ENCODE data around the gene IQSEC1. TPM values are rescaled to one million over a fixed set of nuclear protein-coding genes. Genes with fewer than 3 reads are reported as not detected.

The IQSEC1 gene
- total and polyA plus RNA-seq, 9 of the 15 experiments (the other 6 are each of a cell fraction or from before 2014, with no cell fraction given), result 0.56 to 39.0 (median 6.8) TPM

DNA sequence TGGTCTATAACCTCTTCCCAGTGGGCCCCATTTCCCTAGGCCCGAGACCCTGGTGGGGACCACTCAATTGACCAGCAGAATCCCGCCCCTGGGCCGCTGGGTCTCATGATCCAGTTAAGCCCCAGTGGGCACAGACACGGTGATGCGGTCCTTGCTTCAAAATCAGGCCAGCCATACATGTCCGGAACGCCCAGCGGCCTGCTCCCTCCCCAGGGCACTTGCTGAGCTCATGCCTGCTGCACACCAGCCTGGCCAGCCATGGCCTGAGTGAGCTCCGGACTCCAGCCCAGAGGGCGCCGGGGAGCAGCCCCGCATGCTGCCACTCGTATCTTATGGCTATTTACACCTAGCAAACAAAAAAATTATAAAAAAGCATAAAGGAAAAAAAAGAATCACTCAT, 34.4 kb upstream of the IQSEC1 start (continued):
- TF ChIP-seq POLR2AphosphoS5 (IDR thresholded peaks at IDR 0.05; ENCODE audit: control insufficient read depth, insufficient read depth, low read depth, low read length), result no peak
- TF ChIP-seq BDP1 (IDR thresholded peaks at IDR 0.05; ENCODE audit: insufficient read depth, insufficient read length), result no peak

DNA sequence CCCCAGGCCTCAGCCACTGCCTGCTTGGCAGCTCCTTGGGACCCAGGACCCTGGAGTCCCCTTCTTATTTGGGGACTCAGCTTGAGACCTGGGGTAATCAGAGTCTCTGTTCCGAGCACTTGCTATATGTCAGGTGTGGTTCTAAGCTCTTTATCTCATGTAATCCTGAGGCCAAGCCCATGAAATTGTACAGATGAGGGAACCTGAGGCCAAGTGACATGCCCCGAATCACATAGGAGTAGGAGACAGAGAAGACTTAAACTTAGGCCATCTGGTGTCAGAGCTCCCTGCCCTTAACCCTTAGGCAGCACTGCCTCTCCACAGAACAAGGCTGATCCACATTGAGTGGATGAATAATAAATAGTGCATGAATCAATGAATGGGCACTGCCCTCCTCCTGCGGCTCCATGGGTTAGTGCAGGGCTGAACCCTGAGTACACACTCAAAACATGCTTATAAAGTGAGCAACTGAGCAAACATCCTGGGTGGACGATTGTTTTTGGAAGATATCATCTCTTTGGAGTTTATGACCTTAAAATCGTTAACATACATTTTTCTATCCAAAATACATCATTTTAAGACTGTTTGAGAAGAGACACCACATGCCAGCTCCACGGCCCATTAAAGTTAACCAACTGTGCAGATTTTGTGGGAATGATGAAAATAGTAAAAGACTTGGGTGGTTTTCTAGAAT, 33.2 kb upstream of the IQSEC1 start:
- DNase-seq (ENCODE audit: extremely low read depth in 1 of 4, low spot score in 3 of 4) (no peak), FAIRE-seq (no peak), ATAC-seq (no peak)
- CTCF ChIA-PET (ENCODE audit: low intra/inter-chr PET ratio), result no interaction called here
- intact Hi-C loops (cut with micrococcal nuclease), result no loop called here
- BruUV-seq (replicated peaks), result no TSS peak
- under 1% methylated on average over 6 of the region's 6 CpGs for WGBS (ENCODE audit: insufficient coverage, low coverage, missing lambda C conversion rate)
- H3K79me2 ChIP-seq (ENCODE audit: control insufficient read depth, insufficient read depth, low read length), result no peaks in the 10 kb centered on the region
- H2AFZ ChIP-seq (ENCODE audit: low read depth, low read length), result no peak overlapping the region
- H3K9me1 ChIP-seq (ENCODE audit: control insufficient read depth, insufficient read depth, low read length), result no peaks in the 10 kb centered on the region
- in situ Hi-C loops (cut with MboI), result no loop called here
- H4K20me1 ChIP-seq (replicated peaks; ENCODE audit: control insufficient read depth, insufficient read depth, low read length), result peaks cover 16% of the 10 kb centered on the region; the same call in 1 of the 2 replicates
- H3K27ac ChIP-seq (ENCODE audit: extremely low read depth, low read depth, low read length), result no peak overlapping the region
- no peak overlapping the region for H3K4me3 ChIP-seq
- no peak overlapping the region for H3K9ac ChIP-seq (ENCODE audit: insufficient read depth in 1 of 2, low read depth in 2 of 2, low read length in 2 of 2)
- H3K27me3 ChIP-seq (ENCODE audit: control insufficient read depth in 2 of 2, insufficient read depth in 2 of 2, low read length in 2 of 2), result peaks cover 66 to 90% of the 10 kb centered on the region in 2 experiments
- no peak overlapping the region for H3K4me2 ChIP-seq (ENCODE audit: insufficient read depth, low read length)
- H3K4me1 ChIP-seq (replicated peaks in 1 of 2; ENCODE audit: control insufficient read depth in 2 of 2, insufficient read depth in 2 of 2, low read length in 2 of 2), result no peaks in the 10 kb centered on the region
- H3K36me3 ChIP-seq (ENCODE audit: control insufficient read depth, insufficient read depth, low read length), result no peaks in the 10 kb centered on the region
- H3K9me3 ChIP-seq (replicated peaks; ENCODE audit: control insufficient read depth, insufficient read depth, low read depth, low read length), result no peaks in the 10 kb centered on the region; the same call in 1 of the 2 replicates
- POLR2A ChIA-PET, result interaction anchor here (0.5 to 1.1 kb wide), 5 partner anchors 9 to 510 kb away, joined by 3 to 7 read pairs (median 3); no protein-coding TSS in a partner anchor
- TF ChIP-seq PHF20 (IDR thresholded peaks at IDR 0.05; ENCODE audit: partially characterized antibody) (no peak), TBL1XR1 (IDR thresholded peaks at IDR 0.05; ENCODE audit: low read length in 2 of 2) (no peak), ZNF717 (CRISPR knock-in tag; IDR thresholded peaks at IDR 0.05) (no peak), MBD2 (IDR thresholded peaks at IDR 0.05; ENCODE audit: borderline replicate concordance, low read depth) (no peak), NFYB (IDR thresholded peaks at IDR 0.05; ENCODE audit: extremely low read depth, insufficient read length) (no peak), MAFK (IDR thresholded peaks at IDR 0.05; ENCODE audit: low read length) (no peak), ID3 (CRISPR knock-in tag; IDR thresholded peaks at IDR 0.05) (no peak), ID3 (tag; IDR thresholded peaks at IDR 0.05) (no peak), CBX3 (IDR thresholded peaks at IDR 0.05; ENCODE audit: borderline replicate concordance in 1 of 2, low read length in 2 of 2) (no peak), KAT7 (CRISPR knock-in tag; IDR thresholded peaks at IDR 0.05; ENCODE audit: borderline replicate concordance) (no peak), FOXJ2 (tag; IDR thresholded peaks at IDR 0.05) (no peak), NR3C1 (CRISPR knock-in tag; IDR thresholded peaks at IDR 0.05) (no peak), HDAC6 (IDR thresholded peaks at IDR 0.05; ENCODE audit: low read depth, low read length) (no peak), KLF6 (CRISPR knock-in tag; IDR thresholded peaks at IDR 0.05; ENCODE audit: borderline replicate concordance) (no peak)
- TF ChIP-seq, protein P1, sequence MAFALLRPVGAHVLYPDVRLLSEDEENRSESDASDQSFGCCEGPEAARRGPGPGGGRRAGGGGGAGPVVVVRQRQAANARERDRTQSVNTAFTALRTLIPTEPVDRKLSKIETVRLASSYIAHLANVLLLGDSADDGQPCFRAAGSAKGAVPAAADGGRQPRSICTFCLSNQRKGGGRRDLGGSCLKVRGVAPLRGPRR (CRISPR knock-in tag; IDR thresholded peaks at IDR 0.05), result no peak
